ENCODE measurements around the gene ATP11C.
A peak's percentile ranks its signal among the peaks of the same experiment; 100 is the strongest.
"Not testable (repeated sequence)": the region's sequence is repeated elsewhere in the genome, so short reads cannot be mapped to it uniquely, and the experiment has no call there.

Gene ATP11C

DNA sequence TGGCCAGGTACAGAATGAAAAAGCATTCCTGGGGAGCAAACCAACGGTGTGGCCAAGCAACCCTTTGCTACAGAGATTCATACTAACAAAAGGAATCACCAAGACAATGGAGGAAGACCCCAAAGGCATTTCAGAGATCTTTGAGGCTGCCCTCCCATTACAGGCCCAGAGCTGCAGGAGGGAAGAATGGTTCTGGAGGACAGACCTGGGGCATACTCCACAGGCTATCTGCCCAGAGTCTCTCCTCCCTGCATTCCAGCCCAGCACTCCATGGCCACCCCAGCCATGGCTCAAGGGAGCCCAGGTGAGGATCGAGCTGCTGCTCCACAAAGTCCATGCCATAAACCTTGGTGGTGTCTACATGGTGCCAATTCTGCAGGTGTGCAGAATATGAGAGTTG lies 81.9 kb downstream of the ATP11C start:
- TF ChIP-seq, protein P1, sequence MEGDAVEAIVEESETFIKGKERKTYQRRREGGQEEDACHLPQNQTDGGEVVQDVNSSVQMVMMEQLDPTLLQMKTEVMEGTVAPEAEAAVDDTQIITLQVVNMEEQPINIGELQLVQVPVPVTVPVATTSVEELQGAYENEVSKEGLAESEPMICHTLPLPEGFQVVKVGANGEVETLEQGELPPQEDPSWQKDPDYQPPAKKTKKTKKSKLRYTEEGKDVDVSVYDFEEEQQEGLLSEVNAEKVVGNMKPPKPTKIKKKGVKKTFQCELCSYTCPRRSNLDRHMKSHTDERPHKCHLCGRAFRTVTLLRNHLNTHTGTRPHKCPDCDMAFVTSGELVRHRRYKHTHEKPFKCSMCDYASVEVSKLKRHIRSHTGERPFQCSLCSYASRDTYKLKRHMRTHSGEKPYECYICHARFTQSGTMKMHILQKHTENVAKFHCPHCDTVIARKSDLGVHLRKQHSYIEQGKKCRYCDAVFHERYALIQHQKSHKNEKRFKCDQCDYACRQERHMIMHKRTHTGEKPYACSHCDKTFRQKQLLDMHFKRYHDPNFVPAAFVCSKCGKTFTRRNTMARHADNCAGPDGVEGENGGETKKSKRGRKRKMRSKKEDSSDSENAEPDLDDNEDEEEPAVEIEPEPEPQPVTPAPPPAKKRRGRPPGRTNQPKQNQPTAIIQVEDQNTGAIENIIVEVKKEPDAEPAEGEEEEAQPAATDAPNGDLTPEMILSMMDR (conservative IDR thresholded peaks at IDR 0.05): no peak
- no peak overlapping the region for H3K27ac ChIP-seq

GRCh38 chrX:139844884-139845283 lies 88.0 kb downstream of the ATP11C start:
- TF ChIP-seq, protein P1 (conservative IDR thresholded peaks at IDR 0.05): no peak
- H3K27ac ChIP-seq: peak overlapping the region; percentile 50

DNA sequence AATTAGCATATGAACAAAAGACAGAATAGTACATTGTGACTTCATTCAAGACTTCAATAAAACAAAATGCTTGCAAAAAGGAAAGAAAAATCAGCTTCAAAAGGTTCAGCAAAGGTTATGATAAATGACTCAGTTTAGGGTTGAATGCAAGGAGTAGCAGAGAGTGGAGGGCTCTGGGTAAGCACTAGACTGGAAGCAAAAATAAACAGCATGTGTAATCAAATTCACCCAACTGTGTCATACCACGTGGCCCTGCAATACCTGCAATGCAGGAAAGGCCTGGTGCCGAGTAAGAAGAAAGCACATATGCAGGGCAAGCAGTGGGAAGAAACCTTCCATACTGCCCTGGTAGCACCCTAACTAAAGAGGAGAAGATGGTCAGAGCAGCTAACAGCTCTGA lies 88.7 kb downstream of the ATP11C start:
- peak overlapping the region; percentile 50 for H3K27ac ChIP-seq
- TF ChIP-seq, protein P1 (conservative IDR thresholded peaks at IDR 0.05): no peak

- H3K27ac ChIP-seq: no peak overlapping the region
- TF ChIP-seq, protein P1 (conservative IDR thresholded peaks at IDR 0.05): no peak
Measured at GRCh38 chrX:139842326-139843185, 90.3 kb downstream of the ATP11C start.

DNA sequence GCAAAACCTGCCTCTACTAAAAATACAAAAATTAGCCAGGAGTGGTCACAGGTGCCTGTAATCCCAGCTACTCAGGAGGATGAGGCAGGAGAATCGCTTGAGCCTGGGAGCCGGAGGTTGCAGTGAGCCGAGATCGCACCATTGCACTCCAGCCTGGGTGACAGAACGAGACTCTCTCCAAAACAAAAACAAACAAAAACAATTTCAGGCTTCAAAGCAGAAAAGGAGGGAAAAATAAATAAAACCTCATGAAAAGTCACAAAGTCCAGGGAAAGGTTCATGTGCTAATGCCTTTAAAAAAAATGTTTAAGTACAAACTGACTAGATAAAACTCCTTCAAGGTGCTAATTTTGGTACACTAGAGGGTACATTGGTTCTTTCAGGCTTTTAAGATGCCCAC lies 96.5 kb downstream of the ATP11C start:
- H3K27ac ChIP-seq: not testable (repeated sequence)

GRCh38 chrX:139834879-139835278 lies 98.0 kb downstream of the ATP11C start:
- H3K27ac ChIP-seq: no peak overlapping the region
- TF ChIP-seq, protein P1 (conservative IDR thresholded peaks at IDR 0.05): no peak

- TF ChIP-seq, protein P1 (conservative IDR thresholded peaks at IDR 0.05): no peak
- peak overlapping the region; percentile 58 for H3K27ac ChIP-seq
Measured at GRCh38 chrX:139832718-139833309, 100.0 kb downstream of the ATP11C start.
